Activated CD8-positive, alpha-beta T cell treated with anti-CD3 and anti-CD28 coated beads for 36 hours (primary cell): Measurements from ENCODE around the gene SHE. TPM values are rescaled to one million over a fixed set of nuclear protein-coding genes. Genes with fewer than 3 reads are reported as not detected.

Experiments
- ATAC-seq: fragments of 200-7000 bp; cut with Tn5 transposase; one replicate; pipeline ENCODE4 v1.10.0; 2021; ENCODE audit warnings: mild to moderate bottlenecking, moderate library complexity
- CTCF ChIA-PET: fragments of 350-600 bp; sonication (Branson Sonifier 250); formaldehyde crosslinking; loops from one replicate; lab custom pipeline; 2021; ENCODE audit warnings: antibody characterized with exemption; lab: Charles Lee
- POLR2A ChIA-PET: fragments of 350-600 bp; sonication (Branson Sonifier 250); formaldehyde crosslinking; loops from one replicate; lab custom pipeline; 2021; ENCODE audit warnings: antibody characterized with exemption; lab: Charles Lee
- DNase-seq: peaks from one replicate; pipeline ENCODE4 v3.0.0-alpha.2; 2020
- H3K27ac Mint-ChIP-seq: one replicate; pipeline ENCODE4 v1.8.0; 2021; ENCODE audit warnings: mild to moderate bottlenecking, mixed read lengths
- H3K27me3 Mint-ChIP-seq: one replicate; pipeline ENCODE4 v1.8.0; 2021; ENCODE audit warnings: mixed read lengths
- H3K36me3 Mint-ChIP-seq: one replicate; pipeline ENCODE4 v1.8.0; 2021; ENCODE audit warnings: low read depth, mixed read lengths
- H3K4me1 Mint-ChIP-seq: one replicate; pipeline ENCODE4 v1.8.0; 2021; ENCODE audit warnings: low read depth, mixed read lengths
- H3K4me3 Mint-ChIP-seq: one replicate; pipeline ENCODE4 v1.8.0; 2021; ENCODE audit warnings: mild to moderate bottlenecking, moderate library complexity, mixed read lengths
- H3K9me3 Mint-ChIP-seq: one replicate; pipeline ENCODE4 v1.8.0; 2021; ENCODE audit warnings: mixed read lengths
- intact Hi-C: fragments of 100-400 bp; cut with micrococcal nuclease; formaldehyde crosslinking; loops from one replicate; pipeline ENCODE4 v1.10.0; 2022
- total RNA-seq, 2 experiments: library from RNA; stranded (reverse); gene quantifications; one replicate each; pipeline ENCODE4 v1.2.3, GENCODE V29; 2021
- TF ChIP-seq, protein P1 (sequence below): fragments of 200-600 bp; IDR thresholded peaks from one replicate; pipeline ENCODE4 v1.8.0; 2022; ENCODE audit warnings: antibody characterized with exemption, mild to moderate bottlenecking

The SHE gene
- total RNA-seq, 2 experiments from 2014 or later = not detected

DNA sequence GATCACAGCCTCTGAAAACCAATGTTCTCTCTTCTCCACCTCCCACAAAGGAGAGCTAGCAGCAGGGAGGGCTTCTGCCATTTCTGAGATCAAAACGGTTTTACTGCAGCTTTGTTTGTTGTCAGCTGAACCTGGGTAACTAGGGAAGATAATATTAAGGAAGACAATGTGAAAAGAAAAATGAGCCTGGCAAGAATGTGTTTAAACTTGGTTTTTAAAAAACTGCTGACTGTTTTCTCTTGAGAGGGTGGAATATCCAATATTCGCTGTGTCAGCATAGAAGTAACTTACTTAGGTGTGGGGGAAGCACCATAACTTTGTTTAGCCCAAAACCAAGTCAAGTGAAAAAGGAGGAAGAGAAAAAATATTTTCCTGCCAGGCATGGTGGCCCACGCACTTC lies 36.0 kb downstream of the SHE start:
- POLR2A ChIA-PET = interaction anchor here (2.4 kb wide), 1 partner anchor 15 kb away, joined by 7 read pairs; no protein-coding TSS in a partner anchor
- peaks cover 41% of the 10 kb centered on the region for H3K4me1 Mint-ChIP-seq
- TF ChIP-seq, protein P1, sequence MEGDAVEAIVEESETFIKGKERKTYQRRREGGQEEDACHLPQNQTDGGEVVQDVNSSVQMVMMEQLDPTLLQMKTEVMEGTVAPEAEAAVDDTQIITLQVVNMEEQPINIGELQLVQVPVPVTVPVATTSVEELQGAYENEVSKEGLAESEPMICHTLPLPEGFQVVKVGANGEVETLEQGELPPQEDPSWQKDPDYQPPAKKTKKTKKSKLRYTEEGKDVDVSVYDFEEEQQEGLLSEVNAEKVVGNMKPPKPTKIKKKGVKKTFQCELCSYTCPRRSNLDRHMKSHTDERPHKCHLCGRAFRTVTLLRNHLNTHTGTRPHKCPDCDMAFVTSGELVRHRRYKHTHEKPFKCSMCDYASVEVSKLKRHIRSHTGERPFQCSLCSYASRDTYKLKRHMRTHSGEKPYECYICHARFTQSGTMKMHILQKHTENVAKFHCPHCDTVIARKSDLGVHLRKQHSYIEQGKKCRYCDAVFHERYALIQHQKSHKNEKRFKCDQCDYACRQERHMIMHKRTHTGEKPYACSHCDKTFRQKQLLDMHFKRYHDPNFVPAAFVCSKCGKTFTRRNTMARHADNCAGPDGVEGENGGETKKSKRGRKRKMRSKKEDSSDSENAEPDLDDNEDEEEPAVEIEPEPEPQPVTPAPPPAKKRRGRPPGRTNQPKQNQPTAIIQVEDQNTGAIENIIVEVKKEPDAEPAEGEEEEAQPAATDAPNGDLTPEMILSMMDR = no peak
- no peaks in the 10 kb centered on the region for H3K36me3 Mint-ChIP-seq
- no peak for ATAC-seq
- no peak for DNase-seq
- no peak overlapping the region for H3K4me3 Mint-ChIP-seq
- CTCF ChIA-PET = interaction anchor here (0.8 kb wide), 1 partner anchor 102 kb away, joined by 3 read pairs; no protein-coding TSS in a partner anchor
- intact Hi-C loops = no loop called here
- H3K27me3 Mint-ChIP-seq = no peaks in the 10 kb centered on the region
- H3K9me3 Mint-ChIP-seq = no peaks in the 10 kb centered on the region
- H3K27ac Mint-ChIP-seq = no peak overlapping the region

DNA sequence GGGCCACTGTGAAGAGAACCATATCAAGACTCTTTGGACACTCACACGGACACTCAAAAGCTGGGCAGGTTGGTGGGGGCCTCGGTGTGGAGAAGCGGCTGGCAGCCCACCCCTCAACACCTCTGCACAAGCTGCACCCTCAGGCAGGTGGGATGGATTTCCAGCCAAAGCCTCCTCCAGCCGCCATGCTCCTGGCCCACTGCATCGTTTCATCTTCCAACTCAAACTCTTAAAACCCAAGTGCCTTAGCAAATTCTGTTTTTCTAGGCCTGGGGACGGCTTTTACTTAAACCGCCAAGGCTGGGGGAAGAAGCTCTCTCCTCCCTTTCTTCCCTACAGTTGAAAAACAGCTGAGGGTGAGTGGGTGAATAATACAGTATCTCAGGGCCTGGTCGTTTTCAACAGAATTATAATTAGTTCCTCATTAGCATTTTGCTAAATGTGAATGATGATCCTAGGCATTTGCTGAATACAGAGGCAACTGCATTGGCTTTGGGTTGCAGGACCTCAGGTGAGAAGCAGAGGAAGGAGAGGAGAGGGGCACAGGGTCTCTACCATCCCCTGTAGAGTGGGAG lies 36.5 kb downstream of the SHE start:
- no peaks in the 10 kb centered on the region for H3K9me3 Mint-ChIP-seq
- H3K27ac Mint-ChIP-seq = no peak overlapping the region
- no peak for DNase-seq
- no peaks in the 10 kb centered on the region for H3K27me3 Mint-ChIP-seq
- ATAC-seq = no peak
- H3K4me3 Mint-ChIP-seq = no peak overlapping the region
- TF ChIP-seq, protein P1 = no peak
- CTCF ChIA-PET = interaction anchor here (0.8 to 1.2 kb wide), 5 partner anchors 13 to 137 kb away, joined by 3 read pairs; no protein-coding TSS in a partner anchor
- H3K4me1 Mint-ChIP-seq = peaks cover 41% of the 10 kb centered on the region
- intact Hi-C loops = no loop called here
- POLR2A ChIA-PET = interaction anchor here (2.4 kb wide), 1 partner anchor 14 kb away, joined by 7 read pairs; no protein-coding TSS in a partner anchor
- H3K36me3 Mint-ChIP-seq = no peaks in the 10 kb centered on the region

DNA sequence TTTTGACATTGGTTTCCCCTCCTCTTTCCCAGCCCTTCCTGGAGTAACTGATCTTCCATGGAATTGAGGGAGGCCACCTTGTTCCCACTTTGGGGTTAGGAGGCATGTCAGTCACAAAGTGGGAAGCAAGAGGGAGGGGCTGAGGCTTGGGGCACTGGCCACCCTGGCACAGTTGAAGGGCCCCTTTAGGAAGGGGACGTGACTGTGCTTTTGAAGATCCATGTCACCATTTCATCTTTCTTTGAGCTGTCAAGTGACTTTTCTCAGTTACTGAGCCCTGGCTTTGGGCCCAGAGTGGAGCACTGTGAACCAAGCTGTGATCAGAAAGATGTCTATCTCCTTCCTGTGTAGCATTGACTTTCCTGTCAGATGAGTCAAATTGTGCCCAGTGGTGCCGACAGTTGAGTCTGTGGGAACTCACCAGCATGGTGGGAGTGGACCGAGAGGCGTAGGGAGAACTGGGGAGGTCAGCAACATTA lies 38.7 kb downstream of the SHE start:
- CTCF ChIA-PET = interaction anchor here (0.7 to 2.1 kb wide), 10 partner anchors 9 to 138 kb away, joined by 3 to 8 read pairs (median 4); no protein-coding TSS in a partner anchor
- Mint-ChIP-seq H3K4me1 (peaks cover 43% of the 10 kb centered on the region), H3K27me3 (no peaks in the 10 kb centered on the region), H3K27ac (peak overlapping the region; percentile 51), H3K4me3 (no peak overlapping the region), H3K9me3 (no peaks in the 10 kb centered on the region), H3K36me3 (no peaks in the 10 kb centered on the region)
- TF ChIP-seq, protein P1 = no peak
- DNase-seq = peak; percentile 78
- POLR2A ChIA-PET = interaction anchor here (0.6 to 1.5 kb wide), 2 partner anchors 9 to 370 kb away, joined by 3 read pairs; no protein-coding TSS in a partner anchor
- intact Hi-C loops = no loop called here
- peak; percentile 93 for ATAC-seq

DNA sequence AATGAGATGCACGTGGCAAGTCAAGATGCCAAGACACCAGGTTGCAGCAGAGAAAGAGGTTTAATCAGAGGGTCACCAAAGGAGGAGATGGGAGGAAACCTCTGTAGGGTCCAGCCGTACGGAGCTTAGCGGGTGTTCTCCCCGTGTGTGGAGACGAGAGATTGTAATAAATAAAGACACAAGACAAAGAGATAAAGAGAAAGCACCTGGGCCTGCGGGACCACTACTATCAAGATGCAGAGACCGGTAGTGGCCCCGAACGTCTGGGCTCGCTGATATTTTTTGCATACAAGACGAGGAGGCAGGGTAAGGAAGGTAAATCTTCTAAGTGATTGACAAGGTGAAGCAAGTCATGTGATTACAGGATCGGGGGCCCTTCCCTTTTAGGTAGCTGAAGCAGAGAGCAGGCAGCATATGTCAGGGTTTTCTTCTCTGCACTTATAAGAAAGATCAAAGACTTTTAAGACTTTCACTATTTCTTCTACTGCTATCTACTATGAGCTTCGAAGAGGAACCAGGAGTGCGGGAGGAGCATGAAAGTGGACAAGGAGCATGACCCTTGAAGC lies 41.4 kb downstream of the SHE start:
- peaks cover 7% of the 10 kb centered on the region for H3K36me3 Mint-ChIP-seq
- no peaks in the 10 kb centered on the region for H3K9me3 Mint-ChIP-seq
- H3K27me3 Mint-ChIP-seq = no peaks in the 10 kb centered on the region
- intact Hi-C loops = no loop called here
- ChIA-PET CTCF (interaction anchor here (1.9 kb wide), 1 partner anchor 126 kb away, joined by 5 read pairs; no protein-coding TSS in a partner anchor), POLR2A (no interaction called here)
- DNase-seq = no peak
- TF ChIP-seq, protein P1 = no peak
- ATAC-seq = no peak
- peaks cover 25% of the 10 kb centered on the region for H3K4me1 Mint-ChIP-seq
- no peak overlapping the region for H3K27ac Mint-ChIP-seq
- no peak overlapping the region for H3K4me3 Mint-ChIP-seq

DNA sequence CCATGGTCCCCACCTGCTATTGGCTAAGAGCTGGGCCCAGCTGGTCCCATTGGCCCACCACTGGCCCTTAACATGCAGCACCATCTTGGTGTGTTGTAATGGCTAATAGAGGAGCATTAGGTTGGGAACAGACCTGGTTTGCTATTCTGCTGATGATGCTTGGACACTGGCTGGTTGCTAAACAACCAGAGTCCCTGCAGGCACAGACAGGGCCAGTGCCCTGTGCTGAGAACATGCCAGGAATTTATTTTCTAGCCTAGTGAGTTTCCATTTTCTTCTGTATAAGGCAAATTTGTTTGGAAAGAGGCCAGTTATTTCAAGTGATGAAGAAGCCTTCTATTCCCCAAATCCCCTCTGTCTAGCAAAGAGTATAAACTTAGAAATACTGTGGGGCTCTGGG lies 43.1 kb downstream of the SHE start:
- ATAC-seq (no peak), DNase-seq (no peak)
- H3K4me1 Mint-ChIP-seq = peaks cover 24% of the 10 kb centered on the region
- H3K27ac Mint-ChIP-seq = no peak overlapping the region
- TF ChIP-seq, protein P1 = no peak
- H3K9me3 Mint-ChIP-seq = no peaks in the 10 kb centered on the region
- H3K4me3 Mint-ChIP-seq = no peak overlapping the region
- H3K36me3 Mint-ChIP-seq = peaks cover 14% of the 10 kb centered on the region
- ChIA-PET CTCF (interaction anchor here (1.6 kb wide), 1 partner anchor 20 kb away, joined by 4 read pairs; no protein-coding TSS in a partner anchor), POLR2A (no interaction called here)
- intact Hi-C loops = no loop called here
- H3K27me3 Mint-ChIP-seq = no peaks in the 10 kb centered on the region
